ENCODE data around the gene SACS.

DNA sequence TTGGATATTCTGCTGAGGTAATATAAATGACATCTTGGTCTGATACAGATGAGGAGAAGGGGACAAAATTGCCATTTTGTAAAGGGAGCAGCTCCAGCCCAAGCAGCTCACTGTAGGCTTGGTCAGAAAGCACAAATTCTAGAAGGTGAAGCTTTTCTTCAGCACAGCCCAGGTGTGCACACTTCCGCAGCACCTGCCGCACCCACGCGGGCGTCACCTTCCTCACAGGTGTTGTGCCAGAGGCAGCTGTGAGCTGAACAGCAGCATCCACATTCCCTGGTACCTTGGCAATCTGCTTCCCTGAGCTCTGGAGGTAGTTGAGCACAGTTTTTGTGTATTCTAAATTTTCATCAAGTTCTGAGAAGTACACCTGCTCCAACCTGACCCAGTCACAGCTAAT lies 79.0 kb downstream of the SACS start:
- TF ChIP-seq CTCF (IDR thresholded peaks at IDR 0.05; ENCODE audit: control extremely low read depth in 1 of 3, insufficient read depth in 1 of 3, low read depth in 1 of 3, low read length in 3 of 3): no peak
- no peak for TF ChIP-seq SRF (IDR thresholded peaks at IDR 0.05; ENCODE audit: low read depth, low read length)

All from H1 (cell line).